ENCODE measurements around the gene PTCD1. TPM values are rescaled to one million over a fixed set of nuclear protein-coding genes. Genes with fewer than 3 reads are reported as not detected.
"Not testable (repeated sequence)": the region's sequence is repeated elsewhere in the genome, so short reads cannot be mapped to it uniquely, and the experiment has no call there.

Gene PTCD1
- polyA plus RNA-seq, 3 donors = 5.2 to 6.0 (median 5.8) TPM

GRCh38 chr7:99415513-99416127, 23.0 kb downstream of the PTCD1 start:
- not testable (repeated sequence) for DNase-seq

GRCh38 chr7:99410635-99411034, 28.0 kb downstream of the PTCD1 start:
- DNase-seq = no peak

- DNase-seq = no peak
These were observed 28.8 kb downstream of the PTCD1 start for GRCh38 chr7:99409806-99410205.

GRCh38 chr7:99409192-99409572, 29.4 kb downstream of the PTCD1 start:
- no peak for DNase-seq

GRCh38 chr7:99408379-99409191, 30.0 kb downstream of the PTCD1 start, which contains the start of the genes BUD31 and PDAP1:
Gene BUD31, plus strand, starts transcription at chr7:99408969. Its CDS starts 2,124 bp downstream, at chr7:99411093.
Gene PDAP1, minus strand, starts transcription at chr7:99408597. Its CDS starts 49 bp downstream, at chr7:99408548.
- DNase-seq = peak; percentile 95

GRCh38 chr7:99407872-99408378, 30.7 kb downstream of the PTCD1 start:
- no peak for DNase-seq

- DNase-seq = no peak
These were observed 32.0 kb downstream of the PTCD1 start for GRCh38 chr7:99406557-99406956.

- no peak for DNase-seq
These were observed 33.6 kb downstream of the PTCD1 start for GRCh38 chr7:99404977-99405320.

- DNase-seq = no peak
These were observed 34.2 kb downstream of the PTCD1 start for GRCh38 chr7:99404235-99404976.

- DNase-seq = no peak
These were observed 34.8 kb downstream of the PTCD1 start for GRCh38 chr7:99403764-99404163.

- DNase-seq = no peak
These were observed 35.7 kb downstream of the PTCD1 start for GRCh38 chr7:99402854-99403253.

GRCh38 chr7:99399597-99399996, 39.0 kb downstream of the PTCD1 start:
- DNase-seq = no peak

GRCh38 chr7:99398891-99399445, 39.6 kb downstream of the PTCD1 start:
- no peak for DNase-seq

- DNase-seq = no peak
These were observed 41.2 kb downstream of the PTCD1 start for GRCh38 chr7:99397297-99397983.

- DNase-seq = no peak
These were observed 41.9 kb downstream of the PTCD1 start for GRCh38 chr7:99396418-99397296.

- no peak for DNase-seq
These were observed 42.8 kb downstream of the PTCD1 start for GRCh38 chr7:99395616-99396327.

- no peak for DNase-seq
These were observed 44.5 kb downstream of the PTCD1 start for GRCh38 chr7:99394188-99394502.

- no peak for DNase-seq
These were observed 45.0 kb downstream of the PTCD1 start for GRCh38 chr7:99393355-99394187.

All from renal pelvis (tissue), 4 donors.